Measurements from ENCODE around the gene FOXP1.

Gene FOXP1

DNA sequence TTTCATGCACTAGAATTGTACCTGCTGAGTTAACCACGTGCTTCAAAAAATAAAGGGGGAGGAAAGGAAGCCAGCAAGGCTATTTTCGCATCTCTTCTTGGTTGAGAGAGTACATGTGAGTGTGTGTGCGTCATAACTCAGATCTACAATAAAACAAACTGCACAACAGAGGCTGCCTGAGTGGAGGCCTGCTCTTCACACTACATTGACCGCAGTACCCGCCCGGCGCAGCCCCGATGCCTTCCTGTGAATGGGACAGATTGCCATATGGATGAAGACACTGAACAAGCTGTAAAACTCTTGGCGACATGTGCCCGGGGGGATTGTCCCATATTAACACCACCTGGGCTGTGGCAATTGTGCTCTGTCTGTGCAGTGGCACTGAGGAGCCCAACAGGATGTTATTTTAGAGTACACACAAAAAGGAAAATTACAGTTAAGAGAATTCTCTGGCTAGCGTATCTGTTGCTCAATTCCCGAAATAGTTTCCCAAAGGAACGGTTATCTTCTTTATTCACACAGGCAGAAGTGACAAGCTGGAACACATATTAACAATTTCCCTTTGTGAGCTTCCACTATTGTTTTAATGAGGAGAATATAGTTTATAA lies 551.5 kb downstream of the FOXP1 start:
- H3K27ac ChIP-seq = no peak overlapping the region
- H3K36me3 ChIP-seq (replicated peaks) = peaks cover 26% of the 10 kb centered on the region
- H3K4me3 ChIP-seq (ENCODE audit: low read depth, low read length) = no peak overlapping the region
- in situ Hi-C loops (cut with HindIII; ENCODE audit: low pct_ligation_motif_present, low sequenced_read_pairs) = no loop called here
- TF ChIP-seq, protein P1, sequence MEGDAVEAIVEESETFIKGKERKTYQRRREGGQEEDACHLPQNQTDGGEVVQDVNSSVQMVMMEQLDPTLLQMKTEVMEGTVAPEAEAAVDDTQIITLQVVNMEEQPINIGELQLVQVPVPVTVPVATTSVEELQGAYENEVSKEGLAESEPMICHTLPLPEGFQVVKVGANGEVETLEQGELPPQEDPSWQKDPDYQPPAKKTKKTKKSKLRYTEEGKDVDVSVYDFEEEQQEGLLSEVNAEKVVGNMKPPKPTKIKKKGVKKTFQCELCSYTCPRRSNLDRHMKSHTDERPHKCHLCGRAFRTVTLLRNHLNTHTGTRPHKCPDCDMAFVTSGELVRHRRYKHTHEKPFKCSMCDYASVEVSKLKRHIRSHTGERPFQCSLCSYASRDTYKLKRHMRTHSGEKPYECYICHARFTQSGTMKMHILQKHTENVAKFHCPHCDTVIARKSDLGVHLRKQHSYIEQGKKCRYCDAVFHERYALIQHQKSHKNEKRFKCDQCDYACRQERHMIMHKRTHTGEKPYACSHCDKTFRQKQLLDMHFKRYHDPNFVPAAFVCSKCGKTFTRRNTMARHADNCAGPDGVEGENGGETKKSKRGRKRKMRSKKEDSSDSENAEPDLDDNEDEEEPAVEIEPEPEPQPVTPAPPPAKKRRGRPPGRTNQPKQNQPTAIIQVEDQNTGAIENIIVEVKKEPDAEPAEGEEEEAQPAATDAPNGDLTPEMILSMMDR (IDR thresholded peaks at IDR 0.05; ENCODE audit: low read depth, low read length, missing control alignments) = no peak
- no peak for DNase-seq
- no peaks in the 10 kb centered on the region for H3K27me3 ChIP-seq (replicated peaks)

DNA sequence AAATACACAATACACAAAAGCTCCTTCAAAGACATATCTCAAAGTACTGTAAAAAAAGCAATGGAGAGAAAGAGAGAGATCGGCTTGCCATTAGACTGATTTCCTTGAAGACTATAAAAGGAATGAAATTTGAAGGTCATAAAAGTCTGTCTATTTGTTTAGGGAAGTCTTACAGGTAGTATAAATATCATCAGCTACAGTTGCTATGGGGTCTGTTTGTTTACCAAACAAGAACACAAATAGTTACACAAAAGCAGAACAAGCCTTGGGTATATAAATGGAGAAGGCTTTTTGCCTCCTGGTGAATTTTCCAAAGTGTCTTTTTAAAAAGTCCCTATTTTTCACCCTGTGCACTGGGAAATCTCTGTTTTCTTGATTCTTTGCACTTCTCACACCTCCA lies 552.3 kb downstream of the FOXP1 start:
- TF ChIP-seq, protein P1 (IDR thresholded peaks at IDR 0.05; ENCODE audit: low read depth, low read length, missing control alignments) = no peak
- in situ Hi-C loops (cut with HindIII; ENCODE audit: low pct_ligation_motif_present, low sequenced_read_pairs) = no loop called here
- H3K36me3 ChIP-seq (replicated peaks) = peaks cover 26% of the 10 kb centered on the region
- no peak for DNase-seq
- no peak overlapping the region for H3K4me3 ChIP-seq (ENCODE audit: low read depth, low read length)
- H3K27ac ChIP-seq = no peak overlapping the region
- H3K27me3 ChIP-seq (replicated peaks) = no peaks in the 10 kb centered on the region

DNA sequence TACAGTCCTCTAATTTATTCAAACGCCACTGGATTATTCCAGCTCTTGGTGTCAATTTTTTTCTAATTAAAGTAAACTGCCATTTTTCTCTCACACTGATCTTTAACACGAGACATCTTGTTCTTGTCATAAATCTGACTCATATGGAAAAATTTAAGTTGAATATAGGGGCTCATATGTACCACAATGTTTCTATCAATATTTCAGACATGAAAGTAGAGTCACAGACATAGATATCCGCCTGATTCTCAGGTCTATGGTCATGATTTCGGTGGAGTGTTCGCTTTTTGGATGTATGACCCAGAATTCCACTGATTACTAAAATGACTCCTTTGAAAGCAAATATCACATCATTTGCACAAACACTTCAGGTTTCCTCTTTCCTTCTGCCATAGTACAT lies 552.8 kb downstream of the FOXP1 start:
- TF ChIP-seq, protein P1 (IDR thresholded peaks at IDR 0.05; ENCODE audit: low read depth, low read length, missing control alignments) = no peak
- Histone ChIP-seq H3K4me3 (ENCODE audit: low read depth, low read length) (no peak overlapping the region), H3K27me3 (replicated peaks) (no peaks in the 10 kb centered on the region), H3K27ac (no peak overlapping the region), H3K36me3 (replicated peaks) (peaks cover 26% of the 10 kb centered on the region)
- DNase-seq = no peak
- in situ Hi-C loops (cut with HindIII; ENCODE audit: low pct_ligation_motif_present, low sequenced_read_pairs) = no loop called here

DNA sequence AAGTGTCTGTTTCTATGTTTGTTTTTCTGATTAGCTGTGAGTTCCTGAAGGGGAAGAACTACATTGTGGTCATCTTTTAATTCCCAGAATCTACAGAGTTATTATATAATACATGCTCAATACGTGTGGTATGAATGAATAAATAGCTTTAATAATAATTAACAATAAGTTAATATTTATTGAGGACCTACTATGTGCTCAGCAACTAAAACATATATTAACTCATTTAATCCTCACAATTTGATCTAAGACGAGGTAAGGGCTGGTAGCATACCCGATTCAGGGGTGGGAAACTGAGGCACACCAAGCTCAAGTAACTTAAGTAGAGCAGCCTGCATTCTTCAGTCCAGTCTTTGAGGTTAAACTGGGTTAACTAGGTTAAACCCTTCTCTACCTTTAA lies 553.8 kb downstream of the FOXP1 start:
- in situ Hi-C loops (cut with HindIII; ENCODE audit: low pct_ligation_motif_present, low sequenced_read_pairs) = no loop called here
- H3K27me3 ChIP-seq (replicated peaks) = no peaks in the 10 kb centered on the region
- TF ChIP-seq, protein P1 (IDR thresholded peaks at IDR 0.05; ENCODE audit: low read depth, low read length, missing control alignments) = no peak
- DNase-seq = no peak
- no peak overlapping the region for H3K27ac ChIP-seq
- no peak overlapping the region for H3K4me3 ChIP-seq (ENCODE audit: low read depth, low read length)
- H3K36me3 ChIP-seq (replicated peaks) = peaks cover 23% of the 10 kb centered on the region

DNA sequence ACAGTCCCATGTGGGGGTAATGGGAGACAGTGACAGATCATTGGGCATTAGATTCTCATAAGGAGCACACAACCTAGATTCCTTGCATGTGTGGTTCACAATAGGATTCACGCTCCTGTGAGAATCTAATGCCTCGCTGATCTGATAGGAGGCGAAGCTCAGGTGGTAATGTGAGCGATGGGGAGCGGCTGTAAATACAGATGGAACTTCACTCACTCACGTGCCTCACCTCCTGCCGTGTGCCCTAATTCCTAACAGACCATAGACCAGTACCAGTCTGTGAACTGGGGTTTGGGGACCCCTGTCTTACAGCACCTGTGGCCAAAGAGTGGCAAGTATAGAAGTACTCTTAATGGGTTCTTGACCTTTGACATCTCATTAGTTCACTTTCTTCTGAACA lies 554.7 kb downstream of the FOXP1 start:
- DNase-seq = no peak
- peaks cover 18% of the 10 kb centered on the region for H3K36me3 ChIP-seq (replicated peaks)
- H3K4me3 ChIP-seq (ENCODE audit: low read depth, low read length) = no peak overlapping the region
- H3K27me3 ChIP-seq (replicated peaks) = no peaks in the 10 kb centered on the region
- TF ChIP-seq, protein P1 (IDR thresholded peaks at IDR 0.05; ENCODE audit: low read depth, low read length, missing control alignments) = no peak
- no peak overlapping the region for H3K27ac ChIP-seq
- in situ Hi-C loops (cut with HindIII; ENCODE audit: low pct_ligation_motif_present, low sequenced_read_pairs) = no loop called here

DNA sequence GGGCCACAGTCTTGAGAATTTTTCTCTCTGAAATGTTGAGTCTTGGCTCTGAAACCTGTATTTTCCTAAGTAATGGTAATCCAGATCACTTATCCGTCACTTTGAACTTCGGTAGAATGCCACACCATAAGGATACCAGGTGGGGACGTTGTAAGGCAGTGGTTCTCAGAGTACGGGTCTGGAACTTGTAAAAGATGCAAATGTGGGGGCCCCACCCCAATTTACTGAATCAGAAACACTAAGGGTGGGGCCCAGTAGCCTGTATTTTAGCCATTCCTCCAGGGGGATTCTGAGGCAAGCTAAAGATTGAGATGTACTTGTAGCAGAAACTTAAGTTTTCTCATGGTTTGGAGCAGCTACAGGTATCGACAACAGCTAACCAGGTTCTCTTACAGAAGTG lies 555.3 kb downstream of the FOXP1 start:
- Histone ChIP-seq H3K36me3 (replicated peaks) (peaks cover 16% of the 10 kb centered on the region), H3K27ac (no peak overlapping the region), H3K4me3 (ENCODE audit: low read depth, low read length) (no peak overlapping the region), H3K27me3 (replicated peaks) (no peaks in the 10 kb centered on the region)
- TF ChIP-seq, protein P1 (IDR thresholded peaks at IDR 0.05; ENCODE audit: low read depth, low read length, missing control alignments) = no peak
- DNase-seq = no peak
- in situ Hi-C loops (cut with HindIII; ENCODE audit: low pct_ligation_motif_present, low sequenced_read_pairs) = no loop called here
